Fibroblast of pulmonary artery (primary cell): ENCODE data around the gene SLAIN1.
A peak's percentile ranks its signal among the peaks of the same experiment; 100 is the strongest.

Source experiments
- DNase-seq: peaks from one replicate; pipeline ENCODE4 v3.0.0-alpha.2; 2010; ENCODE audit warnings: low read depth
- H3K4me3 ChIP-seq: replicated peaks from 2 replicates; pipeline ENCODE4 v1.5.1; 2011; ENCODE audit warnings: low read depth, mild to moderate bottlenecking, control low read depth, low read length, moderate library complexity
- CTCF ChIP-seq: IDR thresholded peaks from 2 replicates; pipeline ENCODE4 v1.5.1; 2011; ENCODE audit warnings: mild to moderate bottlenecking, control low read depth, low read length, inconsistent platforms; ENCODE audit errors: missing control alignments

Gene SLAIN1

GRCh38 chr13:77776704-77777103 lies 79.2 kb downstream of the SLAIN1 start:
- H3K4me3 ChIP-seq = no peak overlapping the region
- TF ChIP-seq CTCF = no peak
- DNase-seq = no peak

GRCh38 chr13:77779552-77780272 lies 82.2 kb downstream of the SLAIN1 start:
- no peak overlapping the region for H3K4me3 ChIP-seq
- TF ChIP-seq CTCF = peak; percentile 67
- peak; percentile 91 for DNase-seq

- TF ChIP-seq CTCF = no peak
- DNase-seq = no peak
- no peak overlapping the region for H3K4me3 ChIP-seq
These were observed 84.3 kb downstream of the SLAIN1 start for GRCh38 chr13:77781808-77782207.

- H3K4me3 ChIP-seq = no peak overlapping the region
- no peak for TF ChIP-seq CTCF
- no peak for DNase-seq
These were observed 87.0 kb downstream of the SLAIN1 start for GRCh38 chr13:77784515-77784914.

- DNase-seq = no peak
- no peak overlapping the region for H3K4me3 ChIP-seq
- no peak for TF ChIP-seq CTCF
These were observed 89.3 kb downstream of the SLAIN1 start for GRCh38 chr13:77786695-77787287.

- no peak for DNase-seq
- no peak overlapping the region for H3K4me3 ChIP-seq
- TF ChIP-seq CTCF = no peak
These were observed 91.9 kb downstream of the SLAIN1 start for GRCh38 chr13:77789376-77789775.

- DNase-seq = peak; percentile 2
- no peak for TF ChIP-seq CTCF
These were observed 102.7 kb downstream of the SLAIN1 start for GRCh38 chr13:77800219-77800618.

More at GRCh38 chr13:77800219-77800618, 102.7 kb downstream of the SLAIN1 start:
- H3K4me3 ChIP-seq = no peak overlapping the region
